T-helper 2 cell treated with Interferon-gamma antibody and Interleukin-4, amounts not matched to agents 5 μg/mL and 100 μg/mL, for 36 hours (primary cell): Measurements from ENCODE around the gene MEIS2.

Experiments used
- DNase-seq: peaks from one replicate; pipeline ENCODE4 v3.0.0; 2021; ENCODE audit warnings: low spot score
- H3K27ac Mint-ChIP-seq: one replicate; pipeline ENCODE4 v1.8.0; 2021; ENCODE audit warnings: mild to moderate bottlenecking, mixed read lengths
- H3K27me3 Mint-ChIP-seq: one replicate; pipeline ENCODE4 v1.8.0; 2021; ENCODE audit warnings: low read depth, mixed read lengths
- H3K36me3 Mint-ChIP-seq: one replicate; pipeline ENCODE4 v1.8.0; 2021; ENCODE audit warnings: low read depth, mixed read lengths
- H3K4me1 Mint-ChIP-seq: one replicate; pipeline ENCODE4 v1.8.0; 2021; ENCODE audit warnings: low read depth, mixed read lengths
- H3K4me3 Mint-ChIP-seq: one replicate; pipeline ENCODE4 v1.8.0; 2022; ENCODE audit warnings: mild to moderate bottlenecking, moderate library complexity, mixed read lengths
- H3K9me3 Mint-ChIP-seq: one replicate; pipeline ENCODE4 v1.8.0; 2021; ENCODE audit warnings: mixed read lengths

Gene MEIS2

DNA sequence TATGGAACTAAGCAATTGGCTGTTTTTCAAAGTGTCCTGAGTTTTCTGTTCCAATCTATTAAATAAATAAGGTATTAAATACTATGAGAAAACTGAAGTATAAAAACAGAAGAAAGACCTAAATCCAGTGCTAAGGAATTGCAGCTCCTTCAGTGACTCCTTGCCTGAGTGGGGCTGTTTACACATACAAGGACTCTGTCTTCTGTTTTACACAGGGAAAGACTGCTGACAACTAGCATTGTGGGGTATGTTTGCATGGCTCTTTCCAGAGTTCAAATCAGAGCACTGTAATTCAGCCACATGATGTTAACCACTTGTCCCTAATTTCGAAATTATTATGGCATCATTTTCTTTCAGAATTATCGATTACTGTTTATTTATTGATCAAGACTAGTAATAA is 31.3 kb upstream of the MEIS2 start:
- Mint-ChIP-seq H3K4me3 (no peak overlapping the region), H3K9me3 (no peaks in the 10 kb centered on the region), H3K4me1 (no peaks in the 10 kb centered on the region), H3K27me3 (peaks cover 3% of the 10 kb centered on the region), H3K36me3 (no peaks in the 10 kb centered on the region), H3K27ac (no peak overlapping the region)
- DNase-seq = no peak

DNA sequence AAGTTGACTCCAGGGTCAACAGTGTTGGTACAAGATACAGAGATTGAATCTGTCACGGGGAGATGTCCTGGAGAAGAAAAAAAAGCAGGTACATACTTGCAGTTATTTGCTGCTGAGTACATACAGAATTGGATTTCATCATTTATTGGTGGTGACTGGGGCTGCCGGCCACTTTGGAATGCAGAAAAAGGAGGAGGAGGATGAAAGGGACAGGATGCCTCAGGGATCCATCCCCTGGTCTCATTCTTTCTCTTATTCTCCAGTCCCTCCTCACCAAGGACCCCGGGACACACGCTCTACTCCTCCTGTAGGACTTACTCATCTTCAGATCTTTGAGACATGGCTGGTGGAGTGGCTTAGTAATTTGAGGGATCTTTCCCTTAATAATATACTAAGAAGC is 30.0 kb upstream of the MEIS2 start:
- no peak for DNase-seq
- peaks cover 3% of the 10 kb centered on the region for H3K27me3 Mint-ChIP-seq
- no peaks in the 10 kb centered on the region for H3K36me3 Mint-ChIP-seq
- H3K9me3 Mint-ChIP-seq = no peaks in the 10 kb centered on the region
- no peak overlapping the region for H3K27ac Mint-ChIP-seq
- H3K4me1 Mint-ChIP-seq = no peaks in the 10 kb centered on the region
- no peak overlapping the region for H3K4me3 Mint-ChIP-seq

DNA sequence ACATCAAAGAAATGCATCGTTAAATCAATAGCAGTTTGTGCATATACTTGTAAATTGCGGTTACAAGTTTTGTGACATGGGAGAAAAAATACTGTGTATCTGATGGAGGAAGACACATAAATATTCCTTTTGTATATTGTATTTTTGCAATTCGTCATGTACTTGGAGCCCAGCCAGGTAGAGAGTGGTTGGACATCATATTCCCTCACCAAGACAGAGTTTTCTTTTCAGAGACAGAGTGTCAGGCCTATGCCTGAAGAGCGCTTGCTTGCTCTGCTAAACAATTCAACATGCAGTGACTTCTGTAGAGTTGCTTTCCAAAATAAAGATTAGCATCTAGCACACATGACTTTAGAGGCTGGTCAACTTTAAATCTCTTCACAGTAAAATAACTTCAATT is 24.8 kb upstream of the MEIS2 start:
- Mint-ChIP-seq H3K4me3 (no peak overlapping the region), H3K4me1 (no peaks in the 10 kb centered on the region), H3K27me3 (no peaks in the 10 kb centered on the region), H3K36me3 (no peaks in the 10 kb centered on the region), H3K9me3 (no peaks in the 10 kb centered on the region), H3K27ac (no peak overlapping the region)
- DNase-seq = no peak

DNA sequence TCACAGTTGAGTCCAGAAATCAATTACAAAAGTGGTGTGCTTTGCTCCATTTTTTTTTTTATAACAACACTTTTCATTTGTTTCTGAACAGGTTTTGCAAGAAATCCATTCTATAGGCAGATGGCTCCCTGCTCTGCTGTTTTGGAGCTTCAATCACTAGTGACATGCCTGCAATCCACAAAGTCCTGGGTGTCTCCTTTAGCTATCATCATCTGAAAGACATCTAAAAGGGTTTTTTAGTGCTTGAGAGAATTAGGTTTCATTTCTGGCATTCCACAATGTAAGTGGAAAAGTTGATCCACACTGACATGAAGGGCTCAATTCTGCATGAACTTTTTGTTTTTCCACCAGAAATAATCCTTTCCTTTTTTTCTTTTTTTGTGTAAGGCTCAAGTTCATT is 24.0 kb upstream of the MEIS2 start:
- H3K4me1 Mint-ChIP-seq = no peaks in the 10 kb centered on the region
- H3K9me3 Mint-ChIP-seq = no peaks in the 10 kb centered on the region
- no peak overlapping the region for H3K4me3 Mint-ChIP-seq
- no peak overlapping the region for H3K27ac Mint-ChIP-seq
- no peaks in the 10 kb centered on the region for H3K36me3 Mint-ChIP-seq
- no peak for DNase-seq
- H3K27me3 Mint-ChIP-seq = no peaks in the 10 kb centered on the region

DNA sequence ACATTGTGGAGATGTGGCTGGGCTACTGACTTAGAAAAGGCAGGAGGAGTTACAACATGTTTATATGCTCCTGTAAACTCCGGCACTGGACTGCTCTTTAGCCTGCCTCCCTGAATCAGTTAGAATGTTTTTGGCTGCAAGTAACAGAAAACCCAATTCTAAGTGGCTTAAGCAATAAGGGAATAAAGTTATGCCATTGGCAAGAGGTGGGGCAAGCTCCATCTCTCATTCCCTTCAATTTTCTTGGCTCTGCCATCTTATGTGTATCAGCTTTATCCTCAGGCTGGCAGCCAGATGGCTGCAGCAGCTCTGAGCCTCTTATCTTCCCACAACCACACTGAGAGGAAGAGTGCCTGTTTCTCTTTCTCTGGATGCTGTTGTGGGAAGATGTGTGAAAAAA is 22.4 kb upstream of the MEIS2 start:
- H3K27ac Mint-ChIP-seq = no peak overlapping the region
- no peaks in the 10 kb centered on the region for H3K9me3 Mint-ChIP-seq
- no peak overlapping the region for H3K4me3 Mint-ChIP-seq
- H3K27me3 Mint-ChIP-seq = no peaks in the 10 kb centered on the region
- DNase-seq = no peak
- no peaks in the 10 kb centered on the region for H3K4me1 Mint-ChIP-seq
- H3K36me3 Mint-ChIP-seq = no peaks in the 10 kb centered on the region

DNA sequence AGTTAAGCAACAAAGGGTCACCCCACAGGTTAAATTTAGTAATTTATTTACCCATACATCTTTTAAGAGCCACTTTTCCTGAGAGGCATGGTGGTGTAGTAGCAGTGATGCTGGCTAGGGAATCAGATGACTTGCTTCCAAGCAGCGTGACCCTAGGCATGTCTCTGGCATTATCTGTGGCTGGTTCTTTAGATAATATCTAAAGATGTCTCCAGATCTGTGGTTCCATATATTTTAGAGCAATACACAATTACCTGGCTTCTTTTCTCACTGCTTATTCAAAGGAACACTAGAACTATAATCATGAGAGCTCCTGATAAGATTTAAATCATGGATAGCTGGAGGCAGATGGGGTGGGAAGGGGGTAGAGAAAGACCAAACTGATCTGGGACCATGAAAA is 21.1 kb upstream of the MEIS2 start:
- Mint-ChIP-seq H3K27me3 (no peaks in the 10 kb centered on the region), H3K4me3 (no peak overlapping the region), H3K36me3 (no peaks in the 10 kb centered on the region), H3K27ac (no peak overlapping the region), H3K4me1 (no peaks in the 10 kb centered on the region), H3K9me3 (no peaks in the 10 kb centered on the region)
- no peak for DNase-seq

DNA sequence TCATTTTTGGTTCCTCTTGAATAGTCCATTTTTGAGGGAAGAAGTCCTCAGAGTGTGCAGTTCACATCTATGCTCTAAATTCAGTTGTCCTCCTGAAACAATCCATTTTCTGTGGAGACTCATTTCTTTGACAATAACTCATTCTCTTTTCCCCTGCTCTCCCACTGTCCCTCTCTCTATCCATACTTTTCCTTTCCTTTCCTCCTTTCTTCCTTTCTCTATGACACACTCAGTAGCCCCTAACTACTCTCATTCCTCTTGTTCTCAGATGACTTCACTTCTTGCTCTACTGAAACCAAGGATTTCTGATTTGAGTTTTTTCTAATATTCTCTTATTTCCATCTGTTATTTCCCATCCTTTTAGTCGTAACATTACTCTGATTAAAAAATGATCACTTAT is 16.7 kb upstream of the MEIS2 start:
- Mint-ChIP-seq H3K4me3 (no peak overlapping the region), H3K27ac (no peak overlapping the region), H3K4me1 (no peaks in the 10 kb centered on the region), H3K36me3 (no peaks in the 10 kb centered on the region), H3K27me3 (peaks cover 10% of the 10 kb centered on the region), H3K9me3 (no peaks in the 10 kb centered on the region)
- DNase-seq = no peak

DNA sequence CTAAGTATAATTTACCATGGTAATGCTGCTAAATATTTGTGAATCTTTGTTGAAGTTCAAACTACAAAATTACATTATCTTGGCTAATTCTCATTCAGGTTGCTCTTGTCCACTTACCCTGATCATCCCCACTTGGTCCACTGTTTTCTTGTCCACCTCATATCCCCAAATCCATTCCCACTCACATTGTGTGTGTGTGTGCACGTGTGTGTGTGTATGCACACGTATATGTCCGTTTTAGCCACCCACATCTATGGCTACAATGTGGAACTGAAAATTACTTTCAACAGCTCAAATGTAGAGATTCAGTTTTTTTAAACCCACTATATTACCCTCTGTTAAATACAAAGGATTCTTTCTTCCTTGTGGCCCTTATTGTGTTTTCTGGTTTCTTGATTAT is 15.2 kb upstream of the MEIS2 start:
- H3K36me3 Mint-ChIP-seq = no peaks in the 10 kb centered on the region
- no peak overlapping the region for H3K4me3 Mint-ChIP-seq
- DNase-seq = no peak
- no peaks in the 10 kb centered on the region for H3K9me3 Mint-ChIP-seq
- peaks cover 25% of the 10 kb centered on the region for H3K27me3 Mint-ChIP-seq
- H3K27ac Mint-ChIP-seq = no peak overlapping the region
- peaks cover 4% of the 10 kb centered on the region for H3K4me1 Mint-ChIP-seq

DNA sequence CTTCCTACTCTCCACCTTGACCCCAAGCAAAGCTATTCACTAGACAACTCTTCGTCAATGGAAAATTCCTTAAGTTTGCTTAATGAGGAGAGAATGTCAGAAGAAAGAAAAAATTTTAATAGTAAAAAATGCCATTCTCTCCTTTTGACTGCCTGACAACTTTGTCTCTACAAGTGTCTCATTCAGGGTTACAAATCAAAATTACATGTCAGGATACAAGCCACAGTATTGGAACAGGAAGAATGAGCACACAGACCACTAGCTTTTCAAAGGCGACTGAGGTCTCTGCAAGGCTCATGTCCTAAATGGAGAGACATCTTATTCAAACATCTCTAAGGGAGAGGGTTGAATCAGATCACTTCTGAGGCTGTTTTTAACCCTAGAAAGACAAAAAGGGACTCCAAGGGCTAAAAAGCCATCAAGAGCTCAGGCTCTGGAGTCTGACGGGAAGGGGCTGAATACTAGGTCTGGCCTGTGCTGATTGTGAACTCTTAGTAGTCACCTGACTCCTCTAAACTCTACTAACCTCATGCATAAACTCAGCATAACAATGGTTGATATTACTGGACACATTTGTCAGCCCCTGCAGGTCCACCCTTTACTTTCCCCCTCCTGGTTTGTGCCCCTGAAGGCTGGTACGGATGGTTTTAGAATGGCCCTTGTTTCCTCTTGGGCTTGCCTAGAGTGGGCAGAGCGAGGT is 12.8 kb upstream of the MEIS2 start:
- Mint-ChIP-seq H3K36me3 (no peaks in the 10 kb centered on the region), H3K27me3 (peaks cover 49% of the 10 kb centered on the region)

DNA sequence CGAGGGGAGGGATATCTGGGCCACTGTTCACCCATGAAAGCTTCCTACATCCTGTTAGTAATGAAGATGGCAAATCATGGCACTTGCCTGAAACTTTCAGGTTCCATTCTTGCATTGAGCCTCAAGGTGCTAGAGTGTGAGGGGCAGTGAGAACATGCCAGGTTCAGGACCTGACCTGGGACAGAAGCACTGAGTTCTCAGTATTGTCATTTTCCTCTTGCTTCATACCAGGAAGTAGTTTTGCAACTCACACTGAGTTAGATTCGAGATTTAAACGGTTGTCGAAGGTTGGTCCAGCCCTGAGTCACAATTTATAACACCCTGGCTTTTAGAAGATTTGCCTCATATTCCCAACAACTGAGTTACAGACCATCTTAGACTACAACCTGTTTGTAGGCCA is 11.8 kb upstream of the MEIS2 start:
- no peak for DNase-seq
- no peak overlapping the region for H3K27ac Mint-ChIP-seq
- peaks cover 59% of the 10 kb centered on the region for H3K27me3 Mint-ChIP-seq
- H3K9me3 Mint-ChIP-seq = no peaks in the 10 kb centered on the region
- H3K4me1 Mint-ChIP-seq = peaks cover 4% of the 10 kb centered on the region
- no peak overlapping the region for H3K4me3 Mint-ChIP-seq
- H3K36me3 Mint-ChIP-seq = no peaks in the 10 kb centered on the region

More for the DNA sequence above, 12.8 kb upstream of the MEIS2 start:
- no peak overlapping the region for H3K27ac Mint-ChIP-seq
- H3K4me3 Mint-ChIP-seq = no peak overlapping the region
- DNase-seq = no peak
- H3K4me1 Mint-ChIP-seq = peaks cover 4% of the 10 kb centered on the region
- H3K9me3 Mint-ChIP-seq = no peaks in the 10 kb centered on the region

DNA sequence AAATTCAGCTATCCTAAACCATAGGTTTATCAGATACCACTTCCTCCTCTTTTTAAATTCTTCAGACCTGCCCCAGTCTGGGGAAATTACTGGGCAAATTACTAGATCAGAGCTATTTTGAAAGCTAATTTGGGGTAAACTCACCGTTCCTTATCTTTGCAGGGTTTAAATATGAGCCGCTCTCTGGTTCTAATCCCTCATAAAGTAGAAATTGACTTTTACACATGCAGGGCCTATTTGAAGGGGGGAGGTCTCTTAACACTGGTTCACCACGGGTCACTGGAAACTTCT is 11.0 kb upstream of the MEIS2 start:
- DNase-seq = no peak
- Mint-ChIP-seq H3K4me1 (peaks cover 4% of the 10 kb centered on the region), H3K36me3 (no peaks in the 10 kb centered on the region), H3K27me3 (peaks cover 65% of the 10 kb centered on the region), H3K4me3 (no peak overlapping the region), H3K9me3 (no peaks in the 10 kb centered on the region), H3K27ac (no peak overlapping the region)

DNA sequence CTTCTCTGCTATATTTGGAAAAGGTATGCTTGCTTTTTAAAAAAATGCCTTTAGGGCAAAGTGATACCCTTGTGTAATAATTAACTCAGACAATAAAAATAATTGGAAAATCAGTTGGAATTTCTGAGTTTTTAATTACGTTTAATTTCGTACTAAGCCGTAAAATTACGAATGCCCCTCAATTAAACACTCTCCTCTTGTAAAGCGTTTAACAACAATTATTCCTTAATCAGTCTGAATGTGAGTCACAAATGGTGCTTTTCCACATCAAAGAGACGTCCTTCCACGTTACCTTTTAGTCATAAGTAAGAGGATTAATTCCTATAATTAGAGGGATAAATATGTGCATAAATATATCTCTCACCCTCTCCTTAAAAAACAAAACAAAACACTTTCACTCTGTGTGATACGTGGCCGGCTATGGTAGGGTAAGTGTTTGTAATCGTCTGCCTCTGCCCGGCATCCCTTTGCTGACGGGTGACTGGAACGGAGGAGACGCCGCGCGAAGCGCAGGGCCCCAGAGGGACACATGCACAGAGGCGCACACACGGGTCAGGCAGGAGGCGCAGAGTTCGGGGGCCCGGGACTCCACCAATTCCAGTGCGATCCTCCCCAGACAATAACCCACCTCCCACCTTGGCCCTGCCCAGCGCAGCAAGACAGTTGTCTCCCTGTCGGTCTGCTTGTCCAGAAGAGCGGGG is 9.7 kb upstream of the MEIS2 start:
- Mint-ChIP-seq H3K27me3 (peaks cover 78% of the 10 kb centered on the region), H3K36me3 (no peaks in the 10 kb centered on the region), H3K27ac (no peak overlapping the region), H3K4me1 (peaks cover 4% of the 10 kb centered on the region), H3K9me3 (no peaks in the 10 kb centered on the region), H3K4me3 (no peak overlapping the region)
- DNase-seq = no peak

DNA sequence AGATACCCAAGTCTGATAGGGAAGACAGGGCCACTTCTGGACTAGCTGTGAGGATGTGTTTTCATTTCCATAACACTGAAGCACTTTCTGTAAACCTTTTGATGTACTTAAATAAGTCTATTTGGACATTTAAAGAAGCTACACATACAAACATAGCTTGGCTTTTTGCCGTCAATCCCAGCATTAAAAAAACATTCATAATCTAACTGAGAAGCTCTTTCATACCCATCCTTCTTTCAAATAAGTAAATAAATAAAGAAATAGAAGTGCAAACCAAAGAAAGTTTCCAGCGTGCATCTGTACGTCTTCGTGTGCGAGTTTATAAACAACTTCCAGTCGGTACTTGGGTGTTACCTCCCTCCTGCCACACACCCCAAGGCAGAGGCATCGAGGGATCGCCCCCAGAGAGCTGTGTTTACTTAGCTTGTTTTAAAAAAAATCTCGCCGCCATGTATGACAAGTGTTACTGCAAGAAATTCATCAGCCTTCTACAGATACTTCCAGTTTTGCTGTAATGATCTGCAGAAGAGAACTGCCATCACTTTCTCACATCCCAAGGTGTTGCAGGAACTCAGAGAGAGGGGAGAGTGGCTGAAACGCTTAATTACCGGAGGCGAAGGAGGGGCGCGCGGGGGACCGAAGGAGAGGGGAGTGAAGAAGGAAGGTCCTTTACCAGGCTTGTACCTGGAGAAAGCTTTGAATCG is 9.0 kb upstream of the MEIS2 start:
- Mint-ChIP-seq H3K4me3 (no peak overlapping the region), H3K9me3 (no peaks in the 10 kb centered on the region), H3K27ac (no peak overlapping the region), H3K27me3 (peaks cover 85% of the 10 kb centered on the region), H3K36me3 (no peaks in the 10 kb centered on the region), H3K4me1 (peaks cover 4% of the 10 kb centered on the region)
- DNase-seq = no peak

DNA sequence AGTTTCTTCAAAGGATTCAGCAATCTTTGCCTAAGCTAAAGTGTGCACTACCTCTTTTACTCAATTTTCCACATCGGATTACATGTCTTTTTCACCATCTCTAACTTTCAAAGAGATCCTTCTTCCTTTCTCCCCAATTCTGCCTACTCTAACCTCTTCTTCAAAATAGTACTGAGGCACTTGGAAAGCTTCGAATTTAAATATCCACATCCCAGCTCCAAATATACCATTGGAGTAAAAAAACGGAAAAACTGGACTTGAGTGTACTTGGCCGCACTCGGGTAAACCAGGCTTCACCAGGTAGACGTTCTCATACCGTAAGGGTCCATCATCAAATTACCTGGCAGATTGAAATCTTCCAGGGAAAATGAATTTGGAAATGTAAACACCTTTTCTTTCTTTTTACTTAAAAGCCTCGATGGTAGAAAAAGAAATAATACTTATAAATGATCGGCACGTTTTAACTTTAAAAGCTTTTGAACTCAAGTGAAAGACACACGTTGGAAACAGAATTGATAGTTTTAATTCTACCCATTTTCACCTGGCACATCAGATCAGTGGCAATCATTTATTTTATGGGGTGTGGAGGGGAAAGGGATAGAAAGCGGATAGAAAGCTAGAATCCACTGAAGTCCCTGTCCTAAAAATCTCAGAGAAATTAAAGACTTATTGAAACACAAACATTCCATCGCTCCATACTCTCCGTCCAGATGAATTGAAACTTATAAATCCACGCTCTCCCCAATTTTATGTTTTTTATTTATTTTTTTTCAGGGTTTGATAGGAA is 8.2 kb upstream of the MEIS2 start:
- no peaks in the 10 kb centered on the region for H3K9me3 Mint-ChIP-seq
- H3K27me3 Mint-ChIP-seq = peaks cover 92% of the 10 kb centered on the region
- peaks cover 4% of the 10 kb centered on the region for H3K4me1 Mint-ChIP-seq
- no peaks in the 10 kb centered on the region for H3K36me3 Mint-ChIP-seq
- no peak overlapping the region for H3K27ac Mint-ChIP-seq
- no peak for DNase-seq
- no peak overlapping the region for H3K4me3 Mint-ChIP-seq
